Neural crest cell (in vitro differentiated cells): ENCODE data around the gene IL20RB. TPM values are rescaled to one million over a fixed set of nuclear protein-coding genes. Genes with fewer than 3 reads are reported as not detected.

Source experiments
- DNase-seq: peaks from one replicate; pipeline ENCODE4 v3.0.0; 2021; ENCODE audit warnings: low read depth, mixed read lengths, low spot score
- H3K27ac Mint-ChIP-seq: one replicate; pipeline ENCODE4 v1.8.0; 2021; ENCODE audit warnings: mild to moderate bottlenecking, mixed read lengths; ENCODE audit not compliant: unreplicated experiment
- H3K27me3 Mint-ChIP-seq: 2 replicates; pipeline ENCODE4 v1.8.0; 2021; ENCODE audit warnings: low read depth, mild to moderate bottlenecking, mixed read lengths
- H3K36me3 Mint-ChIP-seq: 2 replicates; pipeline ENCODE4 v1.8.0; 2021; ENCODE audit warnings: low read depth, mild to moderate bottlenecking, mixed read lengths
- H3K4me1 Mint-ChIP-seq: 2 replicates; pipeline ENCODE4 v1.8.0; 2021; ENCODE audit warnings: mixed read lengths
- H3K4me3 Mint-ChIP-seq: one replicate; pipeline ENCODE4 v1.8.0; 2021; ENCODE audit warnings: mild to moderate bottlenecking, mixed read lengths
- H3K9me3 Mint-ChIP-seq: 2 replicates; pipeline ENCODE4 v1.8.0; 2021; ENCODE audit warnings: mixed read lengths
- long read RNA-seq: library from polyadenylated mRNA; unstranded; transcript quantifications from one replicate; pipeline ENCODE4 v2.0.0, GENCODE V29; 2020
- total RNA-seq: library from RNA; stranded (reverse); gene quantifications from 2 replicates; pipeline ENCODE4 v1.2.1, GENCODE V29; 2021
- TF ChIP-seq, protein P1 (sequence below): fragments of 200-600 bp; sonication (generic); conservative IDR thresholded peaks from 2 replicates; pipeline ENCODE4 v1.5.0; 2021; ENCODE audit warnings: antibody characterized with exemption, mild to moderate bottlenecking

Gene IL20RB, protein sequence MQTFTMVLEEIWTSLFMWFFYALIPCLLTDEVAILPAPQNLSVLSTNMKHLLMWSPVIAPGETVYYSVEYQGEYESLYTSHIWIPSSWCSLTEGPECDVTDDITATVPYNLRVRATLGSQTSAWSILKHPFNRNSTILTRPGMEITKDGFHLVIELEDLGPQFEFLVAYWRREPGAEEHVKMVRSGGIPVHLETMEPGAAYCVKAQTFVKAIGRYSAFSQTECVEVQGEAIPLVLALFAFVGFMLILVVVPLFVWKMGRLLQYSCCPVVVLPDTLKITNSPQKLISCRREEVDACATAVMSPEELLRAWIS
- total RNA-seq: 1.7 and 2.0 TPM in 2 replicates
- long read RNA-seq, partial matches to known transcripts: 0 of 1 reads
- long read RNA-seq, other reads (novel, unspliced or antisense): 1 of 1 reads

DNA sequence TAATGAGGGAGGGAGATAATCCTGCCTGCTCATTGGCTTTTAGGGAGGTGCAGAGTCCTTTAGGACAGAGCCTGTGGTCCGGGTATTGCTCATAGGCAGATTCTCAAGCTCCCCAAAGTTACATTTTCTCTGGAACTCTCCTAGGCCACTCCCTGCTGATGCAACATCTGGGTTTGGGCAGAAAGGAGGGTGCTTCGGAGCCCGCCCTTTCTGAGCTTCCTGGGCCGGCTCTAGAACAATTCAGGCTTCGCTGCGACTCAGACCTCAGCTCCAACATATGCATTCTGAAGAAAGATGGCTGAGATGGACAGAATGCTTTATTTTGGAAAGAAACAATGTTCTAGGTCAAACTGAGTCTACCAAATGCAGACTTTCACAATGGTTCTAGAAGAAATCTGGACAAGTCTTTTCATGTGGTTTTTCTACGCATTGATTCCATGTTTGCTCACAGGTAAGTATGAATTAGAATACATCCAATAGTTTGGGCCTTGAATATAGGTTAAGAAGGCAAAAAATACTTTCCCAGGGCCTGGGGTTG is at the start of gene IL20RB:
Gene IL20RB (plus strand): TSS at position 233 of the 538 bp plus-strand sequence. CDS start 131 bp downstream, at position 364.
- H3K27ac Mint-ChIP-seq: no peak within 1 kb of the TSS
- DNase-seq: no peak
- H3K9me3 Mint-ChIP-seq: no peaks in the 10 kb centered on the region
- TF ChIP-seq, protein P1, sequence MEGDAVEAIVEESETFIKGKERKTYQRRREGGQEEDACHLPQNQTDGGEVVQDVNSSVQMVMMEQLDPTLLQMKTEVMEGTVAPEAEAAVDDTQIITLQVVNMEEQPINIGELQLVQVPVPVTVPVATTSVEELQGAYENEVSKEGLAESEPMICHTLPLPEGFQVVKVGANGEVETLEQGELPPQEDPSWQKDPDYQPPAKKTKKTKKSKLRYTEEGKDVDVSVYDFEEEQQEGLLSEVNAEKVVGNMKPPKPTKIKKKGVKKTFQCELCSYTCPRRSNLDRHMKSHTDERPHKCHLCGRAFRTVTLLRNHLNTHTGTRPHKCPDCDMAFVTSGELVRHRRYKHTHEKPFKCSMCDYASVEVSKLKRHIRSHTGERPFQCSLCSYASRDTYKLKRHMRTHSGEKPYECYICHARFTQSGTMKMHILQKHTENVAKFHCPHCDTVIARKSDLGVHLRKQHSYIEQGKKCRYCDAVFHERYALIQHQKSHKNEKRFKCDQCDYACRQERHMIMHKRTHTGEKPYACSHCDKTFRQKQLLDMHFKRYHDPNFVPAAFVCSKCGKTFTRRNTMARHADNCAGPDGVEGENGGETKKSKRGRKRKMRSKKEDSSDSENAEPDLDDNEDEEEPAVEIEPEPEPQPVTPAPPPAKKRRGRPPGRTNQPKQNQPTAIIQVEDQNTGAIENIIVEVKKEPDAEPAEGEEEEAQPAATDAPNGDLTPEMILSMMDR: no peak
- peaks cover 4% of the 10 kb centered on the region for H3K36me3 Mint-ChIP-seq
- no peaks in the 10 kb centered on the region for H3K27me3 Mint-ChIP-seq
- no peak within 1 kb of the TSS for H3K4me3 Mint-ChIP-seq
- H3K4me1 Mint-ChIP-seq: peaks cover 15% of the 10 kb centered on the region

DNA sequence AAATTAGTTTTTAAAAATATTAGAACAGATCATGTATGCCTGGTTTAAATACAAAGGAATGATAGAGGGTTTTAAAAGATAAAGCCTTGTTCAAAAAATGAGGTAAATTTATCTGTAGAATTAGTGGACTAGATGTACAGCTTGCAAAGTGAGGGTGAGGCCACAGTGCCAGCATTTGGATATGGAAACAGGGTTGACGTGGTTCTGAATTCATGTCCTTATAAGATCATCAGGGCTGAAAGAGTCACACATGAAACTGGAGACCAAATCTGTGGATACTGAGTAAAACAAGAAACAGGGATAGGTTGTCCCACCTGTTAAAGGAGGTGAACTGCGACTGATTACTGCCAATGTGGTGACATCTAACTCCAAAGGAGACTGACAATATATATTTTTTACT is 49.5 kb upstream of the IL20RB start:
- Mint-ChIP-seq H3K9me3 (peaks cover 11% of the 10 kb centered on the region), H3K27me3 (no peaks in the 10 kb centered on the region), H3K4me3 (no peak overlapping the region), H3K27ac (no peak overlapping the region), H3K36me3 (peaks cover 30% of the 10 kb centered on the region), H3K4me1 (no peaks in the 10 kb centered on the region)
- TF ChIP-seq, protein P1: no peak
- DNase-seq: no peak

DNA sequence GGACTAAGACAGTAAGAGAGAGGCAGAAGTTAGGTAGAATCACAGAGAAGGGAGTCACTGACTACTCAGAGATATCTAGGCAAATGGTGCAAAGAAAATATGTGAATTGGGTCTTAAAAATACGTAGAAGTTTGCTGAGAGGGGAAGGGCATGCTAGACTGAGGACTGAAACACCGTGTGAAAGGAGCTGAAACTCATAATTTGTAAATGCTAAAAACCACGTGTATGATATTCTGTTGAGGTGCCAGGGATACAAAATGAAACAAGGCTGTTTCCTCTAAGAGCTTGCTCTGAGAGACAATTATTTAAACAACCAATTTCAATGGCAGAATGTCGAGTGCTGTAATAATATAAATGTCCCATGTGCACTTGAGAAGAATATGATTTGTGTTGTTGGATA is 48.6 kb upstream of the IL20RB start:
- Mint-ChIP-seq H3K9me3 (peaks cover 8% of the 10 kb centered on the region), H3K4me1 (no peaks in the 10 kb centered on the region), H3K27ac (no peak overlapping the region), H3K4me3 (no peak overlapping the region), H3K36me3 (peaks cover 31% of the 10 kb centered on the region), H3K27me3 (no peaks in the 10 kb centered on the region)
- TF ChIP-seq, protein P1: no peak
- DNase-seq: no peak

DNA sequence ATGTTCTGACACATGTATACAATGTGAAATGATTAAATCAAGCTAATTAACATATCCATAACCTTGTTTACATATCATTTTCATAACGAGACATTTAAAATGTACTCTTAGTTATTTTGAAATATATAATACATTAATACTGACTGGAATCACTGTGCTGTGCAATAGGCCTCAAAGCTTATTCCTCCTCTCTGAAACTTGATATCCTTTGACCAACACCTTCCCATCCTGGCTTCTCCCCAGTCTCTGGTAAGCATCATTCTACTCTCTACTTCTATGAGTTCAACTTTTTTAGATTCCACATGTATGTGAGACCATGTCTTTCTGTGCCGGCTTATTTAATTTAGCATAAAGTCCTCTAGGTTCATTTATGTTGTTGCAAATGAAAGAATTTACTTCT is 47.1 kb upstream of the IL20RB start:
- no peak for DNase-seq
- Mint-ChIP-seq H3K4me1 (peaks cover 10% of the 10 kb centered on the region), H3K4me3 (no peak overlapping the region), H3K27ac (no peak overlapping the region), H3K36me3 (peaks cover 37% of the 10 kb centered on the region), H3K27me3 (no peaks in the 10 kb centered on the region), H3K9me3 (peaks cover 13% of the 10 kb centered on the region)
- TF ChIP-seq, protein P1: no peak

DNA sequence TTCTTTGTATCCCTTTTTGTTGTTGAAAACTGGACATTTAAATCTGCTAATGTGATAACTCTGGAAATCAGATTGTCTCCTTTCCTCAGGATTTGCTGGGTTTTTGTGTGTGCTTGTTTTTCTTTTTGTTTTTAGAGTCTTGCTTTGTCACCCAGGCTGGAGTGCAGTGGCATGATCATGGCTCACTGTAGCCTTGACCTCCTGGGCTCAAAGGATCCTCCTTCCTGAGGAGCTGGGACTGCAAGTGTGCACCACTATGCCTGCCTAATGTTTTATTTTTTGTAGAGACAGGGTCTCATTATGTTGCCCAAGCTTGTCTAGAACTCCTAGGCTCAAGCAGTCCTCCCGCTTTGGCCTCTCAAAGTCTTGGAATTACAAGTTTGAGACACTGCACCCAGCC is 44.6 kb upstream of the IL20RB start:
- Mint-ChIP-seq H3K9me3 (peaks cover 11% of the 10 kb centered on the region), H3K4me1 (peaks cover 10% of the 10 kb centered on the region), H3K36me3 (peaks cover 35% of the 10 kb centered on the region), H3K27ac (peak overlapping the region; percentile 5), H3K27me3 (no peaks in the 10 kb centered on the region), H3K4me3 (no peak overlapping the region)
- TF ChIP-seq, protein P1: no peak
- no peak for DNase-seq
